Fibroblast of skin of left biceps (primary cell): ENCODE results near the gene ZNF117.
"Not testable (repeated sequence)": the region's sequence is repeated elsewhere in the genome, so short reads cannot be mapped to it uniquely, and the experiment has no call there.

Source experiments
- DNase-seq, 2 experiments: peaks; one replicate each; pipeline ENCODE4 v3.0.0-alpha.2; 2013; ENCODE audit warnings: low read depth in 2 of 2

The ZNF117 gene

GRCh38 chr7:64990936-64991335 lies at the start of gene ZNF117:
Gene ZNF117, minus strand, starts transcription at chr7:64991036.
- no peak for DNase-seq

- not testable (repeated sequence) for DNase-seq
Observed at GRCh38 chr7:65038767-65039166, 47.9 kb upstream of the ZNF117 start.

- DNase-seq = peak; percentile 81 to 83
Observed at GRCh38 chr7:65037740-65038688, 47.2 kb upstream of the ZNF117 start.

- DNase-seq = not testable (repeated sequence)
Observed at GRCh38 chr7:65036526-65036925, 45.7 kb upstream of the ZNF117 start.

GRCh38 chr7:65035469-65035868 lies 44.6 kb upstream of the ZNF117 start:
- DNase-seq = not testable (repeated sequence)

GRCh38 chr7:65034120-65034782 lies 43.4 kb upstream of the ZNF117 start:
- DNase-seq = not testable (repeated sequence)

GRCh38 chr7:65033391-65033790 lies 42.6 kb upstream of the ZNF117 start:
- not testable (repeated sequence) for DNase-seq

GRCh38 chr7:65025023-65025422 lies 34.2 kb upstream of the ZNF117 start:
- DNase-seq = not testable (repeated sequence)

- not testable (repeated sequence) for DNase-seq
Observed at GRCh38 chr7:65020978-65021377, 30.1 kb upstream of the ZNF117 start.

GRCh38 chr7:65009881-65010280 lies 19.0 kb upstream of the ZNF117 start:
- DNase-seq = not testable (repeated sequence)

- not testable (repeated sequence) for DNase-seq
Observed at GRCh38 chr7:65009394-65009793, 18.6 kb upstream of the ZNF117 start.

- not testable (repeated sequence) for DNase-seq
Observed at GRCh38 chr7:65007036-65007435, 16.2 kb upstream of the ZNF117 start.

- peak; percentile 81 to 85 for DNase-seq
Observed at GRCh38 chr7:65006094-65006992, 15.5 kb upstream of the ZNF117 start, which contains the start of gene ERV3-1. Gene ERV3-1, minus strand, starts transcription at chr7:65006687. Its CDS starts 13,661 bp downstream, at chr7:64993026.

- no peak for DNase-seq
Observed at GRCh38 chr7:65004575-65004974, 13.7 kb upstream of the ZNF117 start.

GRCh38 chr7:65002972-65003585 lies 12.2 kb upstream of the ZNF117 start:
- no peak for DNase-seq

- DNase-seq = no peak
Observed at GRCh38 chr7:65001291-65001814, 10.5 kb upstream of the ZNF117 start.

- no peak for DNase-seq
Observed at GRCh38 chr7:64999165-65000004, 8.5 kb upstream of the ZNF117 start.

GRCh38 chr7:64998865-64999164 lies 8.0 kb upstream of the ZNF117 start:
- no peak for DNase-seq

GRCh38 chr7:64997927-64998391 lies 7.1 kb upstream of the ZNF117 start:
- DNase-seq = no peak
